ENCODE measurements around the gene ATAD3C.

ATAD3C gene

GRCh38 chr1:1430114-1430982 is 19.1 kb upstream of the ATAD3C start:
- no peak overlapping the region for H3K4me3 ChIP-seq (ENCODE audit: low read depth, low read length)
- no peak for DNase-seq (ENCODE audit: low read depth)

GRCh38 chr1:1430992-1431844 is 18.3 kb upstream of the ATAD3C start:
- no peak for DNase-seq (ENCODE audit: low read depth)
- no peak overlapping the region for H3K4me3 ChIP-seq (ENCODE audit: low read depth, low read length)
- no peak for TF ChIP-seq CTCF (IDR thresholded peaks at IDR 0.05; ENCODE audit: control insufficient read depth, extremely low read depth, insufficient read depth)

More at GRCh38 chr1:1430114-1430982, 19.1 kb upstream of the ATAD3C start:
- TF ChIP-seq CTCF (IDR thresholded peaks at IDR 0.05; ENCODE audit: control insufficient read depth, extremely low read depth, insufficient read depth) = no peak

- no peak for TF ChIP-seq CTCF (IDR thresholded peaks at IDR 0.05; ENCODE audit: control insufficient read depth, extremely low read depth, insufficient read depth)
- no peak overlapping the region for H3K4me3 ChIP-seq (ENCODE audit: low read depth, low read length)
- no peak for DNase-seq (ENCODE audit: low read depth)
Measured at GRCh38 chr1:1431845-1432273, 17.6 kb upstream of the ATAD3C start.

GRCh38 chr1:1432274-1432950 is 17.1 kb upstream of the ATAD3C start:
- no peak for DNase-seq (ENCODE audit: low read depth)
- no peak for TF ChIP-seq CTCF (IDR thresholded peaks at IDR 0.05; ENCODE audit: control insufficient read depth, extremely low read depth, insufficient read depth)
- peak overlapping the region; percentile 39 for H3K4me3 ChIP-seq (ENCODE audit: low read depth, low read length)

GRCh38 chr1:1432951-1433803 is 16.3 kb upstream of the ATAD3C start:
- peak overlapping the region; percentile 39 for H3K4me3 ChIP-seq (ENCODE audit: low read depth, low read length)

More at GRCh38 chr1:1432951-1433803, 16.3 kb upstream of the ATAD3C start:
- no peak for TF ChIP-seq CTCF (IDR thresholded peaks at IDR 0.05; ENCODE audit: control insufficient read depth, extremely low read depth, insufficient read depth)
- peak; percentile 67 for DNase-seq (ENCODE audit: low read depth)

All from LNCaP clone FGC (cell line).